K562 (cell line): ENCODE data around the gene NMRK1. TPM values are rescaled to one million over a fixed set of nuclear protein-coding genes. Genes with fewer than 3 reads are reported as not detected.
A peak's percentile ranks its signal among the peaks of the same experiment; 100 is the strongest.

Experiments
- ARNT ChIP-seq, 2 experiments: fragments of 450-650 bp; IDR thresholded peaks; 2 replicates each; pipeline ENCODE4 v1.6.1; 2016; ENCODE audit warnings: mild to moderate bottlenecking in 1 of 2
- CLOCK ChIP-seq: fragments of 250-450 bp; sonication (Bioruptor Pico); IDR thresholded peaks from 2 replicates; pipeline ENCODE4 v1.4.0; 2020; ENCODE audit warnings: mild to moderate bottlenecking, moderate library complexity, borderline replicate concordance
- CXXC5 ChIP-seq: fragments of 250-450 bp; sonication (Bioruptor Pico); IDR thresholded peaks from 2 replicates; pipeline ENCODE4 v1.8.0; 2022; ENCODE audit warnings: inconsistent platforms, mild to moderate bottlenecking, moderate library complexity
- EHMT2 ChIP-seq: fragments of 450-650 bp; IDR thresholded peaks from 2 replicates; pipeline ENCODE4 v1.6.1; 2018; ENCODE audit warnings: antibody characterized with exemption
- ELF2 ChIP-seq: fragments of 250-450 bp; sonication (Bioruptor Pico); IDR thresholded peaks from 2 replicates; pipeline ENCODE4 v1.5.0; 2021; ENCODE audit warnings: mild to moderate bottlenecking
- GABPB2 ChIP-seq: fragments of 250-450 bp; sonication (Bioruptor Pico); conservative IDR thresholded peaks from 2 replicates; pipeline ENCODE4 v1.5.1; 2021; ENCODE audit warnings: mild to moderate bottlenecking
- HDAC8 ChIP-seq: fragments of 450-650 bp; IDR thresholded peaks from 2 replicates; pipeline ENCODE4 v1.6.1; 2016; ENCODE audit warnings: mild to moderate bottlenecking, missing genetic modification characterization, moderate library complexity, missing compliant biosample characterization
- KHSRP ChIP-seq: fragments of 450-650 bp; IDR thresholded peaks from 2 replicates; pipeline ENCODE4 v1.6.1; 2017
- NCOA6 ChIP-seq: fragments of 450-650 bp; IDR thresholded peaks from 2 replicates; pipeline ENCODE4 v1.6.1; 2017; ENCODE audit warnings: mild to moderate bottlenecking
- NR0B1 ChIP-seq: fragments of 450-650 bp; IDR thresholded peaks from one replicate; pipeline ENCODE4 v1.6.1; 2018; ENCODE audit warnings: mild to moderate bottlenecking, moderate library complexity; ENCODE audit not compliant: partially characterized antibody
- PHB2 ChIP-seq: fragments of 450-650 bp; IDR thresholded peaks from 2 replicates; pipeline ENCODE4 v1.6.1; 2017; ENCODE audit warnings: low read depth
- RCOR1 ChIP-seq, 2 experiments: IDR thresholded peaks; 2 replicates each; pipeline ENCODE4 v1.6.1; 2012; ENCODE audit warnings: low read depth in 2 of 2, low read length in 2 of 2, borderline replicate concordance in 1 of 2, improper control_type of control experiment in 1 of 2
- SMAD4 ChIP-seq: fragments of 250-450 bp; sonication (Bioruptor Pico); conservative IDR thresholded peaks from 2 replicates; pipeline ENCODE4 v1.8.0; 2021; ENCODE audit warnings: inconsistent platforms, mild to moderate bottlenecking, moderate library complexity
- TAF7 ChIP-seq: fragments of 450-650 bp; IDR thresholded peaks from 2 replicates; pipeline ENCODE4 v1.6.1; 2016; ENCODE audit warnings: missing genetic modification characterization, missing compliant biosample characterization
- TEAD1 ChIP-seq, 2 experiments: fragments of 450-650 bp in 1 of 2; sonication (generic) in 1 of 2; formaldehyde crosslinking; IDR thresholded peaks; 2 replicates each; pipeline versions ENCODE4 v1.4.0 to v1.8.0; 2020 to 2022; ENCODE audit warnings: mild to moderate bottlenecking in 2 of 2, missing genetic modification reagents in 1 of 2
- ZNF75A ChIP-seq: fragments of 450-650 bp; formaldehyde crosslinking; IDR thresholded peaks from 2 replicates; pipeline ENCODE4 v1.4.0; 2020; ENCODE audit warnings: mild to moderate bottlenecking
- ZNF785 ChIP-seq: fragments of 250-450 bp; sonication (Bioruptor Pico); IDR thresholded peaks from 2 replicates; pipeline ENCODE4 v1.4.0; 2020; ENCODE audit warnings: mild to moderate bottlenecking
- polyA plus RNA-seq, 8 experiments: library from polyadenylated mRNA; depleted of rRNA in 4 of 8; stranded (reverse) in 5 of 8; unstranded in 3 of 8; fragments of >200 nt; fragmentation: Nextera tagmentation in 2 of 8; fragmentation: Illumina TruSeq in 1 of 8; extraction: Ambion mirVana in 2 of 8; extraction: Trizol in 1 of 8; gene quantifications; 2 replicates each; pipeline versions ENCODE4 v1.2.1 to v1.2.3, GENCODE V29; 2011 to 2014; ENCODE audit warnings: inconsistent platforms in 1 of 8, missing spikeins in 1 of 8
- total RNA-seq, 7 experiments: library from RNA; depleted of rRNA in 6 of 7; stranded (reverse); fragments of >200 nt in 6 of 7; fragmentation: Illumina TruSeq in 2 of 7; extraction: Trizol in 2 of 7; gene quantifications; 2 replicates each; pipeline versions ENCODE4 v1.2.1 to v1.2.3, GENCODE V29; 2011 to 2021; ENCODE audit warnings: low replicate concordance in 1 of 7
- TF ChIP-seq, protein P1 (sequence below), 2 experiments: fragments of 200-800 bp in 1 of 2; sonication (Bioruptor generic) in 1 of 2; sonication (generic) in 1 of 2; formaldehyde crosslinking in 1 of 2; IDR thresholded peaks in 1 of 2; conservative IDR thresholded peaks in 1 of 2; 2 replicates each; pipeline versions ENCODE4 v1.5.0 to v1.6.1; 2016 to 2020; ENCODE audit warnings: missing compliant biosample characterization in 1 of 2, missing genetic modification characterization in 1 of 2, missing genetic modification reagents in 1 of 2
- TF ChIP-seq, protein P2 (sequence below): fragments of 250-450 bp; sonication (Bioruptor Pico); IDR thresholded peaks from 2 replicates; pipeline ENCODE4 v1.4.0; 2020; ENCODE audit warnings: mild to moderate bottlenecking, moderate library complexity

The NMRK1 gene
- total and polyA plus RNA-seq, 9 of the 15 experiments (the other 6 are each of a cell fraction or from before 2014, with no cell fraction given): 1.1 to 3.5 (median 1.7) TPM

GRCh38 chr9:75027187-75028107, 60.5 kb downstream of the NMRK1 start (continued):
- TF ChIP-seq CLOCK (CRISPR knock-in tag) (no peak), ZNF785 (no peak), NCOA6 (no peak), RCOR1 (IDR thresholded peaks at IDR 0.05; ENCODE audit: borderline replicate concordance in 1 of 2, low read depth in 2 of 2, low read length in 2 of 2) (no peak), NR0B1 (no peak), PHB2 (no peak), EHMT2 (no peak), TEAD1 (CRISPR knock-in tag; IDR thresholded peaks at IDR 0.05) (peak in 1 of 2 experiments; percentile 52; a peak in 1 of 4 replicates), TAF7 (tag) (no peak), KHSRP (no peak), CXXC5 (CRISPR knock-in tag) (peak; percentile 74), ZNF75A (CRISPR knock-in tag) (no peak), ELF2 (no peak), ARNT (IDR thresholded peaks at IDR 0.05) (no peak), HDAC8 (tag) (no peak), GABPB2 (CRISPR knock-in tag) (no peak), SMAD4 (CRISPR knock-in tag) (peak; percentile 93)
- TF ChIP-seq, protein P1, sequence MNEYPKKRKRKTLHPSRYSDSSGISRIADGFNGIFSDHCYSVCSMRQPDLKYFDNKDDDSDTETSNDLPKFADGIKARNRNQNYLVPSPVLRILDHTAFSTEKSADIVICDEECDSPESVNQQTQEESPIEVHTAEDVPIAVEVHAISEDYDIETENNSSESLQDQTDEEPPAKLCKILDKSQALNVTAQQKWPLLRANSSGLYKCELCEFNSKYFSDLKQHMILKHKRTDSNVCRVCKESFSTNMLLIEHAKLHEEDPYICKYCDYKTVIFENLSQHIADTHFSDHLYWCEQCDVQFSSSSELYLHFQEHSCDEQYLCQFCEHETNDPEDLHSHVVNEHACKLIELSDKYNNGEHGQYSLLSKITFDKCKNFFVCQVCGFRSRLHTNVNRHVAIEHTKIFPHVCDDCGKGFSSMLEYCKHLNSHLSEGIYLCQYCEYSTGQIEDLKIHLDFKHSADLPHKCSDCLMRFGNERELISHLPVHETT (CRISPR knock-in tag; conservative IDR thresholded peaks at IDR 0.05 in 1 of 2, IDR thresholded peaks at IDR 0.05 in 1 of 2): no peak
- TF ChIP-seq, protein P2, sequence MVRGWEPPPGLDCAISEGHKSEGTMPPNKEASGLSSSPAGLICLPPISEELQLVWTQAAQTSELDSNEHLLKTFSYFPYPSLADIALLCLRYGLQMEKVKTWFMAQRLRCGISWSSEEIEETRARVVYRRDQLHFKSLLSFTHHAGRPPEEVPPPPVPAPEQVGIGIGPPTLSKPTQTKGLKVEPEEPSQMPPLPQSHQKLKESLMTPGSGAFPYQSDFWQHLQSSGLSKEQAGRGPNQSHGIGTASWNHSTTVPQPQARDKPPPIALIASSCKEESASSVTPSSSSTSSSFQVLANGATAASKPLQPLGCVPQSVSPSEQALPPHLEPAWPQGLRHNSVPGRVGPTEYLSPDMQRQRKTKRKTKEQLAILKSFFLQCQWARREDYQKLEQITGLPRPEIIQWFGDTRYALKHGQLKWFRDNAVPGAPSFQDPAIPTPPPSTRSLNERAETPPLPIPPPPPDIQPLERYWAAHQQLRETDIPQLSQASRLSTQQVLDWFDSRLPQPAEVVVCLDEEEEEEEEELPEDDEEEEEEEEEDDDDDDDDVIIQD (CRISPR knock-in tag): no peak
